IMR-90 (cell line): ENCODE data around the gene CCNA2. TPM values are rescaled to one million over a fixed set of nuclear protein-coding genes. Genes with fewer than 3 reads are reported as not detected.

Experiments used
- ATAC-seq: fragments of 200-7000 bp; cut with Tn5 transposase; 2 replicates; pipeline ENCODE4 v1.9.1; 2020; ENCODE audit warnings: low read depth, mild to moderate bottlenecking, moderate library complexity
- BruUV-seq: library from RNA; stranded (reverse); fragments of 400-500 nt; replicated peaks from 2 replicates; lab custom pipeline; 2021; lab: Mats Ljungman, UMichigan
- CTCF ChIA-PET: fragments of 300-600 bp; formaldehyde crosslinking; extraction: SDS; loops from one replicate; lab custom pipeline; 2021; ENCODE audit warnings: antibody characterized with exemption; lab: Yijun Ruan, JAX
- POLR2A ChIA-PET: fragments of 300-600 bp; sonication (Branson Sonifier 250); formaldehyde crosslinking; loops from one replicate; lab custom pipeline; 2022; ENCODE audit warnings: antibody characterized with exemption; ENCODE audit not compliant: unreplicated experiment; lab: Charles Lee
- DNase-seq: peaks from one replicate; pipeline ENCODE4 v3.0.0; 2013
- H2AFZ ChIP-seq: replicated peaks from 2 replicates; pipeline ENCODE3; 2013; ENCODE audit warnings: low read length, mild to moderate bottlenecking; ENCODE audit not compliant: poor library complexity
- H2AK5ac ChIP-seq: 2 replicates; pipeline ENCODE4 v1.6.1; 2013; ENCODE audit warnings: low read depth, low read length, inconsistent platforms
- H2AK9ac ChIP-seq: replicated peaks from 2 replicates; pipeline ENCODE3; 2013; ENCODE audit warnings: mild to moderate bottlenecking, low read depth, low read length, moderate library complexity; ENCODE audit not compliant: poor library complexity
- H2BK120ac ChIP-seq: 2 replicates; pipeline ENCODE4 v1.6.1; 2013; ENCODE audit warnings: low read depth, low read length, inconsistent platforms
- H2BK15ac ChIP-seq: 3 replicates; pipeline ENCODE4 v1.6.1; 2013; ENCODE audit warnings: low read depth, low read length, inconsistent platforms
- H2BK20ac ChIP-seq: 2 replicates; pipeline ENCODE4 v1.6.1; 2013; ENCODE audit warnings: low read depth, mild to moderate bottlenecking, inconsistent platforms, low read length, moderate library complexity
- H2BK5ac ChIP-seq: 2 replicates; pipeline ENCODE4 v1.6.1; 2013; ENCODE audit warnings: mild to moderate bottlenecking, low read depth, low read length, inconsistent platforms; ENCODE audit not compliant: poor library complexity, severe bottlenecking
- H3K14ac ChIP-seq: replicated peaks from 2 replicates; pipeline ENCODE4 v1.6.1; 2013; ENCODE audit warnings: low read depth, low read length, inconsistent platforms
- H3K18ac ChIP-seq: 2 replicates; pipeline ENCODE4 v1.6.1; 2013; ENCODE audit warnings: low read depth, low read length, control low read depth
- H3K23ac ChIP-seq: 2 replicates; pipeline ENCODE4 v1.6.1; 2013; ENCODE audit warnings: low read depth, low read length, inconsistent platforms
- H3K27ac ChIP-seq: 2 replicates; pipeline ENCODE4 v1.5.1; 2013; ENCODE audit warnings: mild to moderate bottlenecking, control low read depth, low read length; ENCODE audit not compliant: insufficient read depth
- H3K27me3 ChIP-seq: 2 replicates; pipeline ENCODE4 v1.6.1; 2013; ENCODE audit warnings: low read length; ENCODE audit not compliant: control insufficient read depth, insufficient read depth
- H3K36me3 ChIP-seq: 2 replicates; pipeline ENCODE4 v1.6.1; 2013; ENCODE audit warnings: low read length, mixed read lengths; ENCODE audit not compliant: control insufficient read depth, insufficient read depth
- H3K4ac ChIP-seq: 2 replicates; pipeline ENCODE4 v1.6.1; 2013; ENCODE audit warnings: low read depth, low read length, inconsistent platforms
- H3K4me1 ChIP-seq: 2 replicates; pipeline ENCODE4 v1.6.1; 2013; ENCODE audit warnings: low read length, mixed read lengths; ENCODE audit not compliant: control insufficient read depth, insufficient read depth
- H3K4me2 ChIP-seq: 2 replicates; pipeline ENCODE4 v1.6.1; 2013; ENCODE audit warnings: low read depth, mild to moderate bottlenecking, control low read depth, low read length, moderate library complexity
- H3K4me3 ChIP-seq: 2 replicates; pipeline ENCODE4 v1.5.1; 2013; ENCODE audit warnings: low read depth, mild to moderate bottlenecking, control low read depth, low read length, moderate library complexity; ENCODE audit not compliant: insufficient read depth
- H3K56ac ChIP-seq: 2 replicates; pipeline ENCODE4 v1.6.1; 2013; ENCODE audit warnings: low read length, inconsistent platforms; ENCODE audit not compliant: insufficient read depth; ENCODE audit errors: extremely low read depth
- H3K79me1 ChIP-seq, 2 experiments: 2 replicates each; pipeline ENCODE4 v1.6.1; 2013; ENCODE audit warnings: low read length in 2 of 2, inconsistent platforms in 1 of 2, low read depth in 1 of 2
- H3K9ac ChIP-seq: 2 replicates; pipeline ENCODE4 v1.6.1; 2013; ENCODE audit warnings: low read depth, low read length, control low read depth
- H3K9me1 ChIP-seq: 2 replicates; pipeline ENCODE4 v1.6.1; 2013; ENCODE audit warnings: low read length, inconsistent platforms; ENCODE audit not compliant: insufficient read depth
- H3K9me3 ChIP-seq: 2 replicates; pipeline ENCODE4 v1.6.1; 2013; ENCODE audit warnings: low read length; ENCODE audit not compliant: control insufficient read depth, insufficient read depth
- H4K20me1 ChIP-seq: 2 replicates; pipeline ENCODE4 v1.6.1; 2013; ENCODE audit warnings: low read length, inconsistent platforms; ENCODE audit not compliant: insufficient read depth
- H4K5ac ChIP-seq: 2 replicates; pipeline ENCODE4 v1.6.1; 2013; ENCODE audit warnings: mild to moderate bottlenecking, low read depth, low read length, control low read depth
- H4K8ac ChIP-seq, 2 experiments: 2 replicates each; pipeline ENCODE4 v1.6.1; 2013; ENCODE audit warnings: low read depth in 2 of 2, low read length in 2 of 2, control low read depth in 1 of 2, inconsistent platforms in 1 of 2
- H4K91ac ChIP-seq: 2 replicates; pipeline ENCODE4 v1.6.1; 2013; ENCODE audit warnings: low read depth, low read length, inconsistent platforms; ENCODE audit not compliant: insufficient read depth
- CEBPB ChIP-seq: IDR thresholded peaks from 2 replicates; pipeline ENCODE4 v1.6.1; 2012; ENCODE audit warnings: low read depth, low read length, improper control_type of control experiment
- FOS ChIP-seq: fragments of 150-350 bp; IDR thresholded peaks from 2 replicates; pipeline ENCODE4 v1.6.1; 2016; ENCODE audit warnings: low read depth, low read length
- MAZ ChIP-seq: IDR thresholded peaks from 2 replicates; pipeline ENCODE4 v1.6.1; 2012; ENCODE audit warnings: low read depth, mild to moderate bottlenecking, low read length, improper control_type of control experiment, moderate library complexity, borderline replicate concordance
- WGBS, 2 experiments: methylation state at CpG; one replicate each; pipeline versions ENCODE4 v1.1.5 to v1.1.7; 2013; ENCODE audit warnings: missing lambda C conversion rate in 2 of 2; ENCODE audit not compliant: insufficient read length in 1 of 2; ENCODE audit errors: extremely low coverage in 2 of 2; 5-methylcytosine and 5-hydroxymethylcytosine counted together
- dilution Hi-C: fragments of 300-500 bp; cut with HindIII; formaldehyde crosslinking; loops from one replicate; pipeline ENCODE4 v1.14.3; 2018; ENCODE audit warnings: low sequenced_read_pairs; ENCODE audit not compliant: unreplicated experiment
- in situ Hi-C: fragments of 300-500 bp; cut with MboI; formaldehyde crosslinking; loops from 3 replicates; pipeline ENCODE4 v1.14.3; 2019; ENCODE audit warnings: low sequenced_read_pairs, inconsistent platforms, mixed read lengths
- intact Hi-C: fragments of 100-400 bp; cut with micrococcal nuclease; formaldehyde crosslinking; loops from 2 replicates; pipeline ENCODE4 v1.10.0; 2022
- polyA plus RNA-seq, 3 experiments: library from polyadenylated mRNA; depleted of rRNA; stranded (reverse); fragments of >200 nt; gene quantifications; 2 replicates each; pipeline ENCODE4 v1.2.3, GENCODE V29; 2012; ENCODE audit warnings: low replicate concordance in 1 of 3
- total RNA-seq: library from RNA; depleted of rRNA; stranded (reverse); fragments of >200 nt; gene quantifications from 2 replicates; pipeline ENCODE4 v1.2.3, GENCODE V29; 2012

Gene CCNA2
- total and polyA plus RNA-seq, 2 of the 4 experiments (the other 2 are of a cell fraction): 22.8 to 54.3 TPM

DNA sequence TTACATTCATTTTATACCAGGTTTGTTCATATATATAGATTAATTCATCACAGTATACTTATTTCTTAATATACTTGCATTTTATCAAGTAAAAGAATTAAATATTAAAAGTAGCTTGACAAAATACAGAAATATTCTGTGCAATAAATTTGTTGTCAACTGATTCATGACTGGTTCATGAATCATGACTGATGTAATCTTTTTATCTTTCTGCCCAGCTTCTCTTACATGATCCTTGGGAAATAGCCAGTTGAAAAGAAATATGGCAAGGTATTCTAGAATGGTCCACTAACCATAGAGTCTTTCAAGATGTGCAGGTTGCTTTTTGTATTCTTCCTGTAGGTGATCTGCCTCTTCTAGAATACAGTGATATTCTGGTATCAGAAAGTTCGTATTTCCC lies 4.2 kb upstream of the CCNA2 start:
- Histone ChIP-seq H2BK120ac (no peak overlapping the region), H4K91ac (no peak overlapping the region), H3K27me3 (no peaks in the 10 kb centered on the region), H3K56ac (no peak overlapping the region), H2AFZ (no peak overlapping the region), H2AK5ac (no peak overlapping the region), H4K20me1 (no peaks in the 10 kb centered on the region), H3K14ac (no peak overlapping the region), H3K9me1 (no peaks in the 10 kb centered on the region; the same call in 1 of the 2 replicates), H3K4me1 (no peaks in the 10 kb centered on the region), H3K9me3 (no peaks in the 10 kb centered on the region), H2BK15ac (no peak overlapping the region), H2BK20ac (no peak overlapping the region), H4K5ac (no peak overlapping the region), H3K4ac (no peak overlapping the region), H3K36me3 (peaks cover 8% of the 10 kb centered on the region), H2AK9ac (no peak overlapping the region), H3K9ac (no peak overlapping the region), H3K4me3 (no peak overlapping the region), H2BK5ac (no peak overlapping the region), H3K4me2 (no peak overlapping the region), H3K79me1 (0 out of 4 replicates have a peak, but pooled peaks cover 0 to 2% of the 10 kb centered on the region in 2 experiments), H4K8ac (no peak overlapping the region), H3K23ac (no peak overlapping the region), H3K27ac (no peak overlapping the region), H3K18ac (no peak overlapping the region)
- peak; percentile 64 for DNase-seq
- POLR2A ChIA-PET: no interaction called here
- intact Hi-C loops: loop anchor here (10.0 kb wide), 1 partner anchor 453 kb away; no protein-coding TSS in a partner anchor
- CTCF ChIA-PET: interaction anchor here (0.6 to 1.3 kb wide), 2 partner anchors 91 to 132 kb away, joined by 3 read pairs; no protein-coding TSS in a partner anchor
- in situ Hi-C loops: no loop called here
- dilution Hi-C loops: no loop called here
- BruUV-seq: no TSS peak
- TF ChIP-seq FOS (peak; percentile 21; the same call in 1 of the 2 replicates), CEBPB (peak; percentile 48; the same call in 1 of the 2 replicates), MAZ (no peak)
- WGBS, 2 experiments: no CpG with 5 or more reads among the region's 1 CpG
- ATAC-seq: no peak
